ENCODE data around the gene HELZ. TPM values are rescaled to one million over a fixed set of nuclear protein-coding genes. Genes with fewer than 3 reads are reported as not detected.

Gene HELZ
- total and polyA plus RNA-seq, 4 donors = 3.8 to 69.2 (median 25.7) TPM

- 98% methylated on average over 1 of the region's 1 CpG for WGBS
- H3K9ac ChIP-seq (ENCODE audit: low read depth in 1 of 2, low read length in 2 of 2) = no peak overlapping the region
These were observed 148.4 kb downstream of the HELZ start for GRCh38 chr17:67096609-67097008.

More at GRCh38 chr17:67096609-67097008, 148.4 kb downstream of the HELZ start:
- peaks cover 0 to 7% (median under 1%) of the 10 kb centered on the region in 4 donors for H3K4me1 ChIP-seq (ENCODE audit: control insufficient read depth in 4 of 4, insufficient read depth in 4 of 4, low read length in 3 of 4)
- no peak overlapping the region for H3K4me3 ChIP-seq (ENCODE audit: low read depth in 1 of 3, low read length in 3 of 3)
- H3K36me3 ChIP-seq (ENCODE audit: control insufficient read depth in 4 of 4, insufficient read depth in 3 of 4, low read depth in 1 of 4, low read length in 3 of 4) = peaks cover 0 to 3% (median 0%) of the 10 kb centered on the region in 4 donors
- TF ChIP-seq EGR1 (IDR thresholded peaks at IDR 0.05; ENCODE audit: low read depth in 2 of 2) (no peak), FOXA2 (IDR thresholded peaks at IDR 0.05) (no peak), YY1 (IDR thresholded peaks at IDR 0.05) (no peak), REST (IDR thresholded peaks at IDR 0.05) (no peak), FOXA1 (IDR thresholded peaks at IDR 0.05) (no peak), JUND (IDR thresholded peaks at IDR 0.05) (no peak), NR2F2 (IDR thresholded peaks at IDR 0.05) (no peak), ATF3 (IDR thresholded peaks at IDR 0.05) (no peak), SP1 (IDR thresholded peaks at IDR 0.05) (no peak), HNF4A (conservative IDR thresholded peaks at IDR 0.05) (no peak), HNF4G (IDR thresholded peaks at IDR 0.05) (no peak)
- TF ChIP-seq, protein P1, sequence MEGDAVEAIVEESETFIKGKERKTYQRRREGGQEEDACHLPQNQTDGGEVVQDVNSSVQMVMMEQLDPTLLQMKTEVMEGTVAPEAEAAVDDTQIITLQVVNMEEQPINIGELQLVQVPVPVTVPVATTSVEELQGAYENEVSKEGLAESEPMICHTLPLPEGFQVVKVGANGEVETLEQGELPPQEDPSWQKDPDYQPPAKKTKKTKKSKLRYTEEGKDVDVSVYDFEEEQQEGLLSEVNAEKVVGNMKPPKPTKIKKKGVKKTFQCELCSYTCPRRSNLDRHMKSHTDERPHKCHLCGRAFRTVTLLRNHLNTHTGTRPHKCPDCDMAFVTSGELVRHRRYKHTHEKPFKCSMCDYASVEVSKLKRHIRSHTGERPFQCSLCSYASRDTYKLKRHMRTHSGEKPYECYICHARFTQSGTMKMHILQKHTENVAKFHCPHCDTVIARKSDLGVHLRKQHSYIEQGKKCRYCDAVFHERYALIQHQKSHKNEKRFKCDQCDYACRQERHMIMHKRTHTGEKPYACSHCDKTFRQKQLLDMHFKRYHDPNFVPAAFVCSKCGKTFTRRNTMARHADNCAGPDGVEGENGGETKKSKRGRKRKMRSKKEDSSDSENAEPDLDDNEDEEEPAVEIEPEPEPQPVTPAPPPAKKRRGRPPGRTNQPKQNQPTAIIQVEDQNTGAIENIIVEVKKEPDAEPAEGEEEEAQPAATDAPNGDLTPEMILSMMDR (IDR thresholded peaks at IDR 0.05; ENCODE audit: low read depth, low read length, missing input control) = no peak
- TF ChIP-seq, protein P2, sequence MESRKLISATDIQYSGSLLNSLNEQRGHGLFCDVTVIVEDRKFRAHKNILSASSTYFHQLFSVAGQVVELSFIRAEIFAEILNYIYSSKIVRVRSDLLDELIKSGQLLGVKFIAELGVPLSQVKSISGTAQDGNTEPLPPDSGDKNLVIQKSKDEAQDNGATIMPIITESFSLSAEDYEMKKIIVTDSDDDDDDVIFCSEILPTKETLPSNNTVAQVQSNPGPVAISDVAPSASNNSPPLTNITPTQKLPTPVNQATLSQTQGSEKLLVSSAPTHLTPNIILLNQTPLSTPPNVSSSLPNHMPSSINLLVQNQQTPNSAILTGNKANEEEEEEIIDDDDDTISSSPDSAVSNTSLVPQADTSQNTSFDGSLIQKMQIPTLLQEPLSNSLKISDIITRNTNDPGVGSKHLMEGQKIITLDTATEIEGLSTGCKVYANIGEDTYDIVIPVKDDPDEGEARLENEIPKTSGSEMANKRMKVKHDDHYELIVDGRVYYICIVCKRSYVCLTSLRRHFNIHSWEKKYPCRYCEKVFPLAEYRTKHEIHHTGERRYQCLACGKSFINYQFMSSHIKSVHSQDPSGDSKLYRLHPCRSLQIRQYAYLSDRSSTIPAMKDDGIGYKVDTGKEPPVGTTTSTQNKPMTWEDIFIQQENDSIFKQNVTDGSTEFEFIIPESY (IDR thresholded peaks at IDR 0.05) = no peak
- no peak for DNase-seq (ENCODE audit: low spot score)
- H3K27me3 ChIP-seq (ENCODE audit: control insufficient read depth in 4 of 4, insufficient read depth in 4 of 4, low read length in 3 of 4) = no peaks in the 10 kb centered on the region
- no peak overlapping the region for H3K27ac ChIP-seq (ENCODE audit: low read depth in 1 of 2, low read length in 2 of 2)
- H3K9me3 ChIP-seq (ENCODE audit: control insufficient read depth in 4 of 4, low read length in 3 of 4) = no peaks in the 10 kb centered on the region
